K562 (cell line): ENCODE data around the gene PAIP1. TPM values are rescaled to one million over a fixed set of nuclear protein-coding genes. Genes with fewer than 3 reads are reported as not detected.
A peak's percentile ranks its signal among the peaks of the same experiment; 100 is the strongest.

Experiments
- ARID4B ChIP-seq: sonication (generic); formaldehyde crosslinking; IDR thresholded peaks from 2 replicates; pipeline ENCODE4 v1.8.0; 2022; ENCODE audit warnings: mild to moderate bottlenecking, missing genetic modification reagents
- CBX3 ChIP-seq, 2 experiments: IDR thresholded peaks; 1 replicate in 1 of 2; 2 replicates in 1 of 2; pipeline ENCODE4 v1.6.1; 2012; ENCODE audit warnings: inconsistent platforms in 2 of 2, low read length in 2 of 2, borderline replicate concordance in 1 of 2, control low read depth in 1 of 2
- DDX20 ChIP-seq: fragments of 450-650 bp; IDR thresholded peaks from 2 replicates; pipeline ENCODE4 v1.6.1; 2016; ENCODE audit warnings: missing genetic modification characterization, low read depth, mild to moderate bottlenecking, missing compliant biosample characterization, moderate library complexity
- FOXJ3 ChIP-seq: sonication (generic); formaldehyde crosslinking; IDR thresholded peaks from 2 replicates; pipeline ENCODE4 v1.4.0; 2020; ENCODE audit warnings: mild to moderate bottlenecking, missing genetic modification reagents
- FUS ChIP-seq: fragments of 200-400 bp; formaldehyde crosslinking; optimal IDR thresholded peaks from 2 replicates; pipeline ENCODE3; 2017; ENCODE audit warnings: low read depth, low read length
- MXI1 ChIP-seq: IDR thresholded peaks from 2 replicates; pipeline ENCODE4 v1.6.1; 2011; ENCODE audit warnings: low read depth, mild to moderate bottlenecking, improper control_type of control experiment, low read length
- MYC ChIP-seq, 2 experiments: fragments of 250-450 bp in 1 of 2; sonication (Bioruptor Pico) in 1 of 2; IDR thresholded peaks; 2 replicates each; pipeline versions ENCODE4 v1.5.1 to v1.6.1; 2012 to 2021; ENCODE audit warnings: low read depth in 2 of 2, borderline replicate concordance in 1 of 2, improper control_type of control experiment in 1 of 2, low read length in 1 of 2, mild to moderate bottlenecking in 1 of 2, moderate library complexity in 1 of 2
- RBM39 ChIP-seq: fragments of 200-400 bp; formaldehyde crosslinking; optimal IDR thresholded peaks from 2 replicates; pipeline ENCODE3; 2018; ENCODE audit warnings: low read depth, low read length
- TCF7L2 ChIP-seq: fragments of 150-350 bp; IDR thresholded peaks from 2 replicates; pipeline ENCODE4 v1.6.1; 2016; ENCODE audit warnings: low read depth, mild to moderate bottlenecking, low read length, moderate library complexity
- TEAD1 ChIP-seq, 2 experiments: fragments of 450-650 bp in 1 of 2; sonication (generic) in 1 of 2; formaldehyde crosslinking; IDR thresholded peaks; 2 replicates each; pipeline versions ENCODE4 v1.4.0 to v1.8.0; 2020 to 2022; ENCODE audit warnings: mild to moderate bottlenecking in 2 of 2, missing genetic modification reagents in 1 of 2
- ZNF133 ChIP-seq: fragments of 250-450 bp; sonication (Bioruptor Pico); IDR thresholded peaks from 2 replicates; pipeline ENCODE4 v1.4.0; 2020; ENCODE audit warnings: mild to moderate bottlenecking
- ZNF354B ChIP-seq: fragments of 250-450 bp; sonication (Bioruptor Pico); IDR thresholded peaks from 2 replicates; pipeline ENCODE4 v1.4.0; 2020
- ZNF589 ChIP-seq: fragments of 200-800 bp; sonication (Bioruptor generic); IDR thresholded peaks from 2 replicates; pipeline ENCODE4 v1.6.1; 2016; ENCODE audit warnings: low read depth, missing genetic modification characterization, missing compliant biosample characterization
- ZNF592 ChIP-seq: fragments of 450-650 bp; IDR thresholded peaks from 2 replicates; pipeline ENCODE4 v1.6.1; 2017; ENCODE audit warnings: antibody characterized with exemption, mild to moderate bottlenecking
- ZNF699 ChIP-seq: fragments of 250-450 bp; sonication (Bioruptor Pico); IDR thresholded peaks from 2 replicates; pipeline ENCODE4 v1.8.0; 2021; ENCODE audit warnings: mild to moderate bottlenecking, moderate library complexity; ENCODE audit not compliant: insufficient replicate concordance
- ZNF766 ChIP-seq: fragments of 200-800 bp; sonication (Bioruptor generic); conservative IDR thresholded peaks from 2 replicates; pipeline ENCODE4 v1.6.1; 2016; ENCODE audit warnings: missing genetic modification characterization, missing compliant biosample characterization
- polyA plus RNA-seq, 8 experiments: library from polyadenylated mRNA; depleted of rRNA in 4 of 8; stranded (reverse) in 5 of 8; unstranded in 3 of 8; fragments of >200 nt; fragmentation: Nextera tagmentation in 2 of 8; fragmentation: Illumina TruSeq in 1 of 8; extraction: Ambion mirVana in 2 of 8; extraction: Trizol in 1 of 8; gene quantifications; 2 replicates each; pipeline versions ENCODE4 v1.2.1 to v1.2.3, GENCODE V29; 2011 to 2014; ENCODE audit warnings: inconsistent platforms in 1 of 8, missing spikeins in 1 of 8
- total RNA-seq, 7 experiments: library from RNA; depleted of rRNA in 6 of 7; stranded (reverse); fragments of >200 nt in 6 of 7; fragmentation: Illumina TruSeq in 2 of 7; extraction: Trizol in 2 of 7; gene quantifications; 2 replicates each; pipeline versions ENCODE4 v1.2.1 to v1.2.3, GENCODE V29; 2011 to 2021; ENCODE audit warnings: low replicate concordance in 1 of 7

Gene PAIP1
- total and polyA plus RNA-seq, 9 of the 15 experiments (the other 6 are each of a cell fraction or from before 2014, with no cell fraction given), result 51.7 to 181 (median 102) TPM

GRCh38 chr5:43483298-43484105 is 73.4 kb downstream of the PAIP1 start, which contains the start of gene TMEM267 (continued):
- TF ChIP-seq CBX3 (IDR thresholded peaks at IDR 0.05; ENCODE audit: borderline replicate concordance in 1 of 2, low read length in 2 of 2) (peak in 1 of 2 experiments; percentile 12; a peak in 1 of 3 replicates), TCF7L2 (no peak), ZNF133 (CRISPR knock-in tag) (no peak), MXI1 (no peak), TEAD1 (CRISPR knock-in tag; IDR thresholded peaks at IDR 0.05) (peak; percentile 32 to 90; a peak in 1 of 4 replicates), RBM39 (no peak), MYC (IDR thresholded peaks at IDR 0.05; ENCODE audit: low read depth, low read length) (peak; percentile 82), MYC (CRISPR knock-in tag; IDR thresholded peaks at IDR 0.05; ENCODE audit: borderline replicate concordance, low read depth) (peak; percentile 71), DDX20 (tag) (no peak), ZNF592 (no peak), FOXJ3 (CRISPR knock-in tag) (no peak; the same call in 1 of the 2 replicates), FUS (no peak), ZNF589 (CRISPR knock-in tag) (0 out of 2 replicates have a peak, but pooled peaks have one; percentile 24), ZNF766 (CRISPR knock-in tag) (no peak), ZNF699 (no peak), ZNF354B (CRISPR knock-in tag) (no peak), ARID4B (CRISPR knock-in tag) (peak; percentile 79)
